ENCODE measurements around the gene EIF2B5.
"Not testable (repeated sequence)": the region's sequence is repeated elsewhere in the genome, so short reads cannot be mapped to it uniquely, and the experiment has no call there.

EIF2B5 gene

DNA sequence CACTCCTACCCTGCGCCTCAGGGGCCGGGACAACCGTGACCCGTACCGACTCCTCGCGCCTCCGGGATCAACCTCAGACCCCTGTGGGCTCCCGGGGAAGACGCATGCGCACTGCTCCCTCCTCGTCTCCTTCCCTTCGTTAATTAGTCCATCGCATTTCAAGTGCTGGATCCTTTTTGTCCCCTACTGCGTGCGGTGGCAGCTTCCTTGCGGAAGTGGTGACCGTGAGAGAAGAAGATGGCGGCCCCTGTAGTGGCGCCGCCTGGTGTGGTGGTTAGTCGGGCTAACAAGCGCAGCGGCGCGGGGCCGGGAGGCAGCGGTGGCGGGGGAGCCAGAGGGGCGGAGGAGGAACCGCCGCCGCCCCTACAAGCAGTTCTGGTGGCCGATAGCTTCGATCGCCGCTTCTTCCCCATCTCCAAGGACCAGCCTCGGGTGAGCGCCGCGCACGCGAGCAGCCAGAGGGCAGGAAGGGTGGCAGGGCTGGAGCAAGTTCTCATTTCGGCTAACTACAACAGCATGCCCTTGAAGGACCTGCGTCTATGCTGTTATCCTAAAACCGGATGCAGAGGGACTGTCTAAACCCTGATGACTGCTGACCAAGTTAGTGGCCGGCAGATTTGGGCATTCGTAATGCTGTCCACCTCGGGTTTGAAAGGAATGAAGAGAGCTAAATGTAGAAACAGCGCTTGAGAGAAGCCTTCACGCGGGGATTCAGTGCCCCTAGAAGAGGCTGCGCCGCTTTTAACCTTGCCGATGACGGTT is at the start of gene EIF2B5:
EIF2B5 (plus strand) TSS at position 210 of the 762 bp plus-strand sequence; CDS start at position 238, 28 bp downstream.
- peak; percentile 66 to 77 for DNase-seq (ENCODE audit: low read depth in 2 of 2, low spot score in 1 of 2)

GRCh38 chr3:184085389-184085852 is 49.7 kb upstream of the EIF2B5 start:
- DNase-seq (ENCODE audit: low read depth in 2 of 2, low spot score in 1 of 2): no peak

DNA sequence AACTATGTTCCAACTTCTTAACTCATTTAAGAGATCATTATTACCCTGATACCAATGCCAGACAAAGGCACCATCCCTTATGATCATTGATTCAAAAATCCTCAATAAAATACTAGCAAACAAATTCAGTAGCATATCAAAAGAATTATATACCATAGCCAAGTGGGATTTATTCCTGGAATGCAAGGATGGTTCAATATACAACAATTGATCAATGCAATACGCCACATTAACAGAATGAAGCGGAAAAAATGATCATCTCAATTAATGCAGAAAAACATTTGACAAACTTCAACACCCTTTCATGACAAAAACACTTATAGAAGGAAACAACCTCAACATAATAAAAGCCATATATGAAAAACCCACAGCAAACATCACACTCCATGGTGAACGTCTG is 43.0 kb upstream of the EIF2B5 start:
- no peak for DNase-seq (ENCODE audit: low read depth in 2 of 2, low spot score in 1 of 2)

DNA sequence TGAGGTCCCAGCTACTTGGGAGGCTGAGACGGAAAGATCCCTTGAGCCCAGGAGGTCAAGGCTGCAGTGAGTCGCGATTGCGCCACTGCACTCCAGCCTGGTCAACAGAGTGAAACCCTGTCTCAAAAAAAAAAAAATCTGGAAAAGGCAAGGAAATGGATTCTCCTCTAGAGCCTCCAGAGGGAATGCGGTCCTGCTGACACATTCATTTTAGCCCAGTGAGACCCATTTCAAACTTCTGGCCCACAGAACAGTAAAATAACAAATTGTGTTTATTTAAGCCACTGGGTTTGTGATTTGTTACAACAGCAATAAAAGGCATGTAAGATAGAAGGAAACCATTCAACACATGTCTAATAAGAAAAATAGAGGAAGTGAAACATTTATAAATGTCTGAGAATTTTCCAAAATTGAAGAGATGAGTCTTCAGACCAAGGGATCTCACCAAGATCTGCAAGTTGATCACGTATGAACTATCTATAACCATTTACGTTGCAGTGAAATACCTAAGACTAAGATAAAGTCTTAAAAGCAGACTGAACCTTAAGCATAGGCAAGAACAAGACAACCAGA is 38.3 kb upstream of the EIF2B5 start, which contains the start of gene HTR3E:
HTR3E (plus strand) TSS at position 254 of the 573 bp plus-strand sequence. CDS start 466 bp downstream, outside the sequence.
- DNase-seq (ENCODE audit: low read depth in 2 of 2, low spot score in 1 of 2): no peak

GRCh38 chr3:184097556-184097955 is 37.6 kb upstream of the EIF2B5 start:
- DNase-seq (ENCODE audit: low read depth in 2 of 2, low spot score in 1 of 2): no peak

DNA sequence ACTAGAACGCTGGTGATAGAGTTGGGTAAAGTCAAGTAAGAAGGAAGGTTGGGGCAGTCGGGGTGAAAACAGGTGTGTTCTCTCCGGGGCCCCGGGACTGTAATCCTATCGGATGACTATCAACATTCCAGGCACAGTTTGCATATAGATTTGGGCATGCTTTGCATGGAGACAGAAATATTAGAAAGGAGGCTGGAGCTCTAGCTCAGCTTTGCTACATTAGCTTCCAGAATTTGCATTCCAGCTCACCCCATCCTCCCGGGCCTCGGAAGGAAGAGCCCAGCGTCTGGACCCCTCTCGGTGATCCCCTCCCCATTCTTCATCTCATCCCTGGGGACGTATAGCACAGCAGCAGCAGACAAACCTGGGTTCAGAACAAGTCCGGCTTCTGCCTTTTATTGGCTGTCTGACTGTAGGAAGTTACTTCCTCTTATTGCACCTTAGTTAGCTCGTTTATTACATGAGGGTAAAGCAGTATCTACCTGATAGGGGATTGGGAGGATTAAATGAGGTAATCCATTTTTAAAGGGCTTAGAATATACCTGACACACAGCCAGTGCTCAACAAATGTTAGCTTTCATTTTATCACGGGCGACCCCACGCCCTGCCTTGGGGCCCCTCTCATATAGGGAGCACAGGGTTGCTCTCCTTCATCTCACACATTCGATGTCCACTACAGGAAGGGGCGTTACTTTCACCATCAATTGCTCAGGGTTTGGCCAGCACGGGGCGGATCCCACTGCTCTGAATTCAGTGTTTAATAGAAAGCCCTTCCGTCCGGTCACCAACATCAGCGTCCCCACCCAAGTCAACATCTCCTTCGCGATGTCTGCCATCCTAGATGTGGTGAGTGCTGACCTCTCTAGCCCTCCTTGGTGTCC is 35.1 kb upstream of the EIF2B5 start:
- DNase-seq (ENCODE audit: low read depth in 2 of 2, low spot score in 1 of 2): no peak

DNA sequence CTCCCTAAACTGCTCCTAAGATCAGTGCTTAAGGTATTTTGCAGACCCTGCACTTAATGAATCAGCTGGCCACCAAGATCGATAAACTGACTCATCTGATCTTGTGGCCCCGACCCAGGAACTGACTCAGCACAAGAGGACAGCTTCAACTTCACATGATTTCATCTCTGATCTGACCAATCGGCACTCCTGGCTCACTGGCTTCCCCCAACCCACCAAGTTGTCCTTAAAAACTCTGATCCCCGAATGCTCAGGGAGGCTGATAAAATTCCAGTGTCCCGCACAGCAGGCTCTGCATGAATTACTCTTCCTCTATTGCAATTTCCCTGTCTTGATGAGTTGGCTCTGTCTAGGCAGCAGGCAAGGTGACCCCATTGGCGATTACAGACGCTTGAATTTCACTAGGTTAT is 24.8 kb upstream of the EIF2B5 start:
- DNase-seq (ENCODE audit: low read depth in 2 of 2, low spot score in 1 of 2): no peak

GRCh38 chr3:184116017-184116416 is 19.1 kb upstream of the EIF2B5 start:
- no peak for DNase-seq (ENCODE audit: low read depth in 2 of 2, low spot score in 1 of 2)

- no peak for DNase-seq (ENCODE audit: low read depth in 2 of 2, low spot score in 1 of 2)
Observed at GRCh38 chr3:184117636-184118035, 17.5 kb upstream of the EIF2B5 start.

DNA sequence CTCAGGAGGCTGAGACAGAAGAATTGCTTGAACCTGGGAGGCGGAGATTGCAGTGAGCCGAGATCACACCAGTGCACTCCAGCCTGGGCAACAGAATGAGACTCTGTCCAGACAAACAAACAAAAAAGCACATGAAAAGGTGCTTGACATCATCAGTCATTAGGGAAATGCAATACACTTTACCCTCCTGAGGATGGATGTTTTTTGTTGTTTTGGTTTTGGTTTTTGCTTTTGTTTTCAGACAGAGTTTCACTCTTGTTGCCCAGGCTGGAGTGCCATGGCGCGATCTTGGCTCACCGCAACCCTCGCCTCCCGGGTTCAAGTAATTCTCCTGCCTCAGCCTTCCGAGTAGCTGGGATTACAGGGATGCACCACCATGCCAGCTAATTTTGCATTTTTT is 14.1 kb upstream of the EIF2B5 start:
- DNase-seq (ENCODE audit: low read depth in 2 of 2, low spot score in 1 of 2): not testable (repeated sequence)

DNA sequence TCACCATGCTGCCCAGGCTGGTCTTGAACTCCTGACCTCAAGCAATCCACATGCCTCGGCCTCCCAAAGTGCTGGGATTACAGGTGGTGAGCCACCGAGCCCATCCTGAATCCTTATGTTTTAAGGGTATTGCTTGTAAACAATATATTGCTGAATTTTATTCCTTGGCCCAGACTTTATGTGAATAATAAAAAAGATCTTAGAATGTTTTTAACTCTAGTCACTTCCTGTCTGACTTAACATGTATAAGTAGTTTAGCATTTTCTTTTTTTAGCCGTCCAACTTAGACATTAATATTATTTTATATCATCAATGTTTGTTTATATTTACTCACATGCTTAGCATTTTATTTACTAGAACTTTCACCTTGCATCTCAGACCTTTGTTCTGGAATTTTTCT is 9.2 kb upstream of the EIF2B5 start:
- DNase-seq (ENCODE audit: low read depth in 2 of 2, low spot score in 1 of 2): no peak

GRCh38 chr3:184129012-184129411 is 6.1 kb upstream of the EIF2B5 start:
- DNase-seq (ENCODE audit: low read depth in 2 of 2, low spot score in 1 of 2): no peak

DNA sequence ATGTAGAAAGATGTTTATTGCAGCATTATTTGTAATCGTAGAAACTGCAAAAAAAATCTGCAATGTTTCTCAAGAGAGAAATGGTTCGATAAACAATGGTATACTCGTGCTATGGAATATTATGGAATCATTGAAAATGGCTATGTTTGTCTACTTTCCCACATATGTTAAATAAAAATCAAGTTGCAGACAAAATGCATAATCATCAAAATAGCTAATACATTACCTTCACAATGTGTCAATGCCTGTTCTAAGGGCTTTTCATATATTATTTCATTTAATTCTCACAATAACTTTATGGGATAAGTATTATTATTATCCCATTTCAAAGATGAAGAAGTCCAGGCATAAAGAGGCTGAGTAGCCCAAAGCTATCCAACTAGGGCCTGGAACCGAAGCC is 2.2 kb upstream of the EIF2B5 start:
- no peak for DNase-seq (ENCODE audit: low read depth in 2 of 2, low spot score in 1 of 2)

- DNase-seq (ENCODE audit: low read depth in 2 of 2, low spot score in 1 of 2): peak in 1 of 2 donors; percentile 16
Observed at GRCh38 chr3:184133840-184134745, 1.1 kb upstream of the EIF2B5 start.

GRCh38 chr3:184134746-184135148 is 411 bp upstream of the EIF2B5 start:
- DNase-seq (ENCODE audit: low read depth in 2 of 2, low spot score in 1 of 2): no peak

- DNase-seq (ENCODE audit: low read depth in 2 of 2, low spot score in 1 of 2): no peak
Observed at GRCh38 chr3:184135911-184136260, 728 bp downstream of the EIF2B5 start.

GRCh38 chr3:184140436-184140835 is 5.3 kb downstream of the EIF2B5 start:
- no peak for DNase-seq (ENCODE audit: low read depth in 2 of 2, low spot score in 1 of 2)

DNA sequence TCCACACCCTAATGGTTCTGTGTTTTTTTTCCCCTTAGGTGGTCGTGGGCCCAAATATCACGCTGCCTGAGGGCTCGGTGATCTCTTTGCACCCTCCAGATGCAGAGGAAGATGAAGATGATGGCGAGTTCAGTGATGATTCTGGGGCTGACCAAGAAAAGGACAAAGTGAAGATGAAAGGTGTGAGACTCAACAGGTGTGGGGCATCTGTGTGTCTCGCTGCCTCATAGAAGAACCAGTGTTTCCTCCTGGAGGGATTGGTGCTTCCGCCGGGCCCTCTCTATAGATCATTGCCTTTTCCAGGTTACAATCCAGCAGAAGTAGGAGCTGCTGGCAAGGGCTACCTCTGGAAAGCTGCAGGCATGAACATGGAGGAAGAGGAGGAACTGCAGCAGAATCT is 7.0 kb downstream of the EIF2B5 start:
- no peak for DNase-seq (ENCODE audit: low read depth in 2 of 2, low spot score in 1 of 2)

GRCh38 chr3:184143327-184143726 is 8.2 kb downstream of the EIF2B5 start:
- DNase-seq (ENCODE audit: low read depth in 2 of 2, low spot score in 1 of 2): no peak

DNA sequence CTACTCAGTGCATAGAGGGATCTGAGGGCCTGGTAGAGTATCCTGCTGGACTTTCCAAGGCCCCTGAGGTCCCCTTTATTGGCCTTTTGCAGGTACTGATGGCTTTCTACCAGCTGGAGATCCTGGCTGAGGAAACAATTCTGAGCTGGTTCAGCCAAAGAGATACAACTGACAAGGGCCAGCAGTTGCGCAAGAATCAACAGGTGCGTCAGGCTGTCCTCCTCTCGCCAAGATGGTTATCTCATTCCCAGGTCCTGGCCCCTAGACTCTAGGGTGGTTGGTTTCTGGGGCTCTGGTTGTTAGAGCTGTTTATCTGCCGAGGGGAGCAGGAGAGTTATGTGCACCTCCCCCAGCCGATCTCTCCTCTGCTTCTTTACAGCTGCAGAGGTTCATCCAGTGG is 9.3 kb downstream of the EIF2B5 start:
- DNase-seq (ENCODE audit: low read depth in 2 of 2, low spot score in 1 of 2): no peak

- no peak for DNase-seq (ENCODE audit: low read depth in 2 of 2, low spot score in 1 of 2)
Observed at GRCh38 chr3:184145111-184145524, 10.0 kb downstream of the EIF2B5 start.
